Stimulated activated CD8-positive, alpha-beta memory T cell treated with anti-CD3 and anti-CD28 coated beads, Interleukin-2, amount 100 ng/mL, for 48 hours (primary cell): ENCODE data around the gene EPHA10.

ENCODE experiments used
- DNase-seq, 2 donors: peaks; one replicate each; pipeline ENCODE4 v3.0.0-alpha.2; 2020; ENCODE audit warnings: low read depth in 2 of 2

The EPHA10 gene

GRCh38 chr1:37676281-37677142 lies 88.4 kb downstream of the EPHA10 start:
- DNase-seq = no peak

GRCh38 chr1:37673920-37674319 lies 91.0 kb downstream of the EPHA10 start:
- DNase-seq = peak in 1 of 2 donors; percentile 52

- no peak for DNase-seq
These were observed 92.6 kb downstream of the EPHA10 start for GRCh38 chr1:37672136-37672870.

DNA sequence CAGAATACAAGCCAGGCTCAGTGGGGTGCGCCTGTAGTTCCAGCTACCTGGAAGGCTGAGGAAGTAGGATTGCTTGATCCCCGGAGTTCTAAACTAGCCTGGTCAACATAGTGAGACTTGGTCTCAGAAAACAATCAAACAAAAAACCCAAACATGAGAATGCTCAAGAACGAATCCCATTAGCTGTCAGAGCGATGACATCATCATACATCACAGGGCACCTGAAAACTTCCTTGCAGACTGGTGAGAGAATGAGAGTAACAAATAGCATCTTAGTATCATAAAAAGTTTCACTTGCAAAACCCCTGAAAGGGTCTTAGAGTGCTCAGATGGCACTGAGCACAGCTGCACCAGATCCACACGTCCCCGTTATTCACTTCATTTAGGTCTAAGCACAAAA lies 93.7 kb downstream of the EPHA10 start:
- DNase-seq = no peak

DNA sequence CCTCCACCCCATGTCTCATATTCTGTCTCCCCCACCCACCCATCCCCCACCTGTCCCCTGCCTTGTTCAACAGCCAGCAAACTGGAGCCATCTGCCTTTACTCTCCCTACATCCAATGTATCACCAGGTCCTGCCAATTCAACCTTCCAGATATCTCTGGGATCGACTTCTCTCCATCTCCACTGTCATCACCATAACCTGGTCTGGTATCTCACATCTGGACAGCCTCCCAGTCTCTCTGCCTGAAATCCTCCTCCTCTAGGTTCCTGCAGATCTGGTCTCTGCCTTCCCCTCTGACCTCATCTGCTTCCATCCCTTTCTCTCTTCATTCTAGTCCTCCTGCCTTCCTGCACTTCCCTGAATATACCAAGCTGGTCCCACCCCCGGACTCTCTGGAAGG lies 94.8 kb downstream of the EPHA10 start:
- DNase-seq = no peak

DNA sequence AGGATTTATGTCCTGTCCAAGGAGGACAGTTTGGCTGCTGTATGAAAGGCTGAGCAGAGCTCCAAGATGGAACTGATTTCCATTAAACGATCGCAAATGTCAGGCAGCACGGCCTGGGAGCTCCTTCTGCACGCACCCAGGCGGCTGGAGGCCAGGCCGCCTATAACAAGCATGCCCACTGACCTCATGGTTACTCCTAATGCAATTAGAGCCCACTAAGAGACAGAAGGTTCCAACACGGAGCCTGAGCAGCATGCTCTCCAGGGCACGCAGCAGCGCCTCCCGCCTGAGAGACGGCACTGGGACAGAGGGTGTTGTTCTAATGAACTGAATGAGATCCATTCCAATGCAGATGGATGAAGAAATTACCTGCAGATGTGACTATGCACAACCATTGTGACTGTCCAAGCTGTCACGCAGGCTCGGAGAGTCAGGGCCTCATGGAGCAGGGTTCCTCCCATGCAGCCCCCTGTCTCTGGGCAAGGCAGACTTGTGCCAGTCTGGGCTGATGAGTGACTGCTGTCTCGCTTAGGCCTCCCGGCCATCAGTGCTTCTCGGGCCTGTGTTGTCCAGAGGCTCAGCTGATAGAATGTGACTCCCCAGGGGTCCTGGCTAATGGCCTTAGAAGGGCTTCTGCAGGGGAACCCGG lies 97.8 kb downstream of the EPHA10 start:
- no peak for DNase-seq

- no peak for DNase-seq
These were observed 98.6 kb downstream of the EPHA10 start for GRCh38 chr1:37666241-37666867.
